Immature natural killer cell (primary cell): ENCODE results near the gene SZRD1. TPM values are rescaled to one million over a fixed set of nuclear protein-coding genes. Genes with fewer than 3 reads are reported as not detected.
"Not testable (repeated sequence)": the region's sequence is repeated elsewhere in the genome, so short reads cannot be mapped to it uniquely, and the experiment has no call there.

Source experiments
- DNase-seq, 3 donors: peaks; one replicate each; pipeline ENCODE4 v3.0.0; 2022; ENCODE audit warnings: mixed read lengths in 1 of 3
- H3K27ac Mint-ChIP-seq, 6 donors: one replicate each; pipeline ENCODE4 v1.8.0; 2020; ENCODE audit warnings: mixed read lengths in 6 of 6, mild to moderate bottlenecking in 5 of 6, inconsistent platforms in 4 of 6, moderate library complexity in 3 of 6
- H3K27me3 Mint-ChIP-seq, 3 donors: one replicate each; pipeline ENCODE4 v1.8.0; 2020 to 2021; ENCODE audit warnings: low read depth in 3 of 3, mild to moderate bottlenecking in 3 of 3, mixed read lengths in 3 of 3, moderate library complexity in 3 of 3, inconsistent platforms in 1 of 3
- H3K36me3 Mint-ChIP-seq, 3 donors: one replicate each; pipeline ENCODE4 v1.8.0; 2020; ENCODE audit warnings: mixed read lengths in 3 of 3, inconsistent platforms in 2 of 3, mild to moderate bottlenecking in 2 of 3
- H3K4me1 Mint-ChIP-seq, 2 donors: one replicate each; pipeline ENCODE4 v1.8.0; 2020; ENCODE audit warnings: inconsistent platforms in 2 of 2, mild to moderate bottlenecking in 2 of 2, mixed read lengths in 2 of 2, moderate library complexity in 1 of 2
- H3K4me3 Mint-ChIP-seq, 5 donors: one replicate each; pipeline ENCODE4 v1.8.0; 2020; ENCODE audit warnings: mild to moderate bottlenecking in 5 of 5, mixed read lengths in 5 of 5, inconsistent platforms in 3 of 5, moderate library complexity in 3 of 5
- H3K9me3 Mint-ChIP-seq, 6 donors: one replicate each; pipeline ENCODE4 v1.8.0; 2020; ENCODE audit warnings: mild to moderate bottlenecking in 6 of 6, mixed read lengths in 6 of 6, inconsistent platforms in 4 of 6, moderate library complexity in 3 of 6
- polyA plus RNA-seq, 3 donors: library from polyadenylated mRNA; unstranded; fragments of 300-500 nt; fragmentation: Illumina TruSeq; gene quantifications; one replicate each; pipeline ENCODE4 v1.2.3, GENCODE V29; 2021

Gene SZRD1
- polyA plus RNA-seq, 3 donors from 2014 or later = 55.8 to 81.5 (median 80.7) TPM

DNA sequence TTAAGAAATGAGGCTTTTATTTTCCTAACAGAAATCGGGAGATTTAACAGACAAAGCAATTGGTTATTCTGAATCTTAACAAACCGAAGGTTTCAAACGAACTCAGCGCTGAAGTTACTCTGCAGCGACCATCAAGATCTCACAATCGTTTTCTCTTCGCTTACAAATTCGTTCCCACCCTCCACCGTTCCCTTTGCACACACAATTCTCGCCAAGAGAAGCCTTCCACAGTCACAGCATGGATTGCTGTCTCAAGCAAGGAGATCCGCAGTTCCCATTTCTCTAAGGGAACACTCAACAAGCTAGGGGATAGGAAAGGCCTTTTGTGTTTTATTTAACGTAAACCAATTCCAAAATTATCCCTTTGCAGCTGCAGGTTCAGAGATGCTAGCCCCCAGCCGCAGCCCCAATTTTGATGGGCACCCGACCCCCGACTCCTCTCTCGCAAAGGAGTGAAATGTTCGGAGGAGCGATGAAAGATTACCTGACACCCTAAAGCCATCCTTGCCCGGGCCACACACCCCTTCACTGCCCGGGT lies 15.5 kb upstream of the SZRD1 start:
- DNase-seq = no peak
- no peaks in the 10 kb centered on the region for H3K36me3 Mint-ChIP-seq
- no peaks in the 10 kb centered on the region for H3K9me3 Mint-ChIP-seq
- H3K4me3 Mint-ChIP-seq = peak overlapping the region; percentile 77 to 95 (median 91)
- peaks cover 0 to 9% (median 7%) of the 10 kb centered on the region in 3 donors for H3K27me3 Mint-ChIP-seq
- H3K27ac Mint-ChIP-seq = peak overlapping the region; percentile 88 to 97 (median 94)
- H3K4me1 Mint-ChIP-seq = peaks cover 34 to 36% of the 10 kb centered on the region in 2 donors

DNA sequence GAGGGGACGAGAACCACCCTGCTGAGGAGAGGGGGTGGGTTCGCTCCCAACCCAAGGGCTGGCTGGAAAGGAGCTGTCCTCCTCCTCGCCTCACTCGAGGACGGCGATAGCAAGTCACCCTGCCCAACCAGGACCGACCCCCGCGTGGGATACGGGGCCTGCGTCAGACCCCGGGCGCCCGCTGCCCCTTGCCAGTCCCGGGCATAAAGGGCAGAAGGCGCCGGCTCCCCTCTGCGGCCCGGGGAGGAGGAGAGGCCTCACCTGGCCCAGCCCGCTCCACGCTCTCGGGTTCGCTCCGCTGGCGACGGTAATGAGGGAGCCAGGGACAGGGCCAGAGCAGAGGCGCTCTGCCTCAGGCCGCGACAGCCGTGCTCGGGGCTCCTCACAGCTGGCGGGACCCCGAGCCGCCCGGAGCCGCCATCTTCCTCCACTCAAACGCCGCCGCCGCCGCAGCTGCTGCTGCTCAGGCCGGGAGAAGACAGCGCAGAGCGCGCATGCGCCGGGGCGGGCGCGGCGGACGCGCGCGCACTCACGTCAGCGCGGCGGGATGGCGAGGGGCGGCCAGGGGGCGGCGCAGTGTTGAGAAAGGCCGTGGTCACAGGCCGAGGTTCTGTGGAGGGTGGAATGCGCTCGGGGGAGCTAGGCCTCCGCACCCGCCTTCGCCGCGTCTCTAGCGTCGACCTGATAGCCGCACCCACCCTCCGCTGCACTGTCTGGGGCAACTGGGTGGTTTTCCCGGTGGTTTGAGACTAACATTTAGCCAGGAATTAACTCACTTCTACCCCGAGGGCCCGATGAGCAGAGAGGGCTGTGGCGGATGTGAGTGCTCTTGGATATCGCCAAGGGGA lies 14.8 kb upstream of the SZRD1 start, which contains the start of gene FBXO42:
Gene FBXO42, minus strand, starts transcription at position 487 of the 848 bp plus-strand sequence. CDS start 37,062 bp downstream, outside the sequence.
- Mint-ChIP-seq H3K4me1 (peaks cover 34 to 36% of the 10 kb centered on the region in 2 donors), H3K27ac (peak within 1 kb of the TSS; percentile 93 to 97 (median 94)), H3K9me3 (no peaks in the 10 kb centered on the region), H3K36me3 (no peaks in the 10 kb centered on the region), H3K4me3 (peak within 1 kb of the TSS; percentile 77 to 95 (median 91)), H3K27me3 (peaks cover 0 to 9% (median 7%) of the 10 kb centered on the region in 3 donors)
- peak; percentile 95 to 97 (median 96) for DNase-seq

DNA sequence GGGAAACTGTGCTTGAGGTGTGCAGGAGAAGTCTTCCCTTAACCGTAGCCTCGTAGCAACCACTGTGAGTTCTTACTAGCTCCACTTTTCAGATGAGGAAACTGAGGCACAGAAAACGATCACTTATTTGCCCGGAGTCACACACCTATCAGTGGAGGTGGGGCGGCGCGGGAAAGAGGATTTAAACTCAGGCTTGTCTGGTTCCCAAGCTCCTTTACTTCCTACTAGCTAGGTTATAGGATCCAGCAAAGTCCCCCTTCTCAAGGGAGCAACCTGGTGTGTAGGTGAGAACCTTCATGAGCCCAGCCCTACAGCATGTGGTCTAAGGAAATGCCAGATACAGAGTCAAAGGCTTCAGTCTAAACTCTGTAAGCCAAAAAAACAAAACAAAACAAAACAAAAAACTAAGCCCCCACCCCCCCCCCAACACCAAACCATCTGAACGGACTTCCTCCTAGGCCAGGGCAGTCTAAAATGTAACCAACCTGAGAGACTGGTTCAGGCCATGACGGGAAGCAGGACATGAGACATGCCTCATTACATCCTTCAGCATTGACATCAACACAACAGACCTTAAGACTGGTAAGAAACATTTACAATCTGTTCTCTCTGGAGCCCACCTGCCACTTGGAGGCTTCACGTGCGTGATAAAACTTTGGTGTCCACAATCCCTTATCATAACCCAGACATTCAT lies 14.1 kb upstream of the SZRD1 start:
- H3K4me3 Mint-ChIP-seq = peak overlapping the region; percentile 77 to 95 (median 91)
- DNase-seq = peak; percentile 17 to 20 (median 17)
- H3K27ac Mint-ChIP-seq = peak overlapping the region; percentile 93 to 96 (median 94)
- peaks cover 0 to 9% (median 7%) of the 10 kb centered on the region in 3 donors for H3K27me3 Mint-ChIP-seq
- H3K4me1 Mint-ChIP-seq = peaks cover 33 to 36% of the 10 kb centered on the region in 2 donors
- H3K9me3 Mint-ChIP-seq = no peaks in the 10 kb centered on the region
- no peaks in the 10 kb centered on the region for H3K36me3 Mint-ChIP-seq

DNA sequence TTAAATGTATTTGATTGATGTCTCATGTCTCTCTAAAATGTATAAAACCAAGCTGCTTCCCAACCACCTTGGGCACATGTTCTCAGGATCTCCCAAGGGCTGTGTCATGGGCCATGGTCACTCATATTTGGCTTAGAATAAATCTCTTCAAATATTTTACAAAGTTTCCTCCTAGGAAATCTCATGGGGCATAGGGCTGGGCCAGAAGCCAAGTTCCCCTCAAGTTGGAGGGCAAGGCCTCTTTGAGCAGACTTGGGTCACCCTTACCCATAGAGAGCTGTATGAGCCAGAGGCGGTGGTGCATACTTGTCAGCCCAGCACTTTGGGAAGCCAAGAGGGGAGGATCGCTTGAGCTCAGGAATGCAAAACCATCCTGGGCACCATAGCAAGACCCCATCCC lies 12.4 kb upstream of the SZRD1 start:
- H3K4me3 Mint-ChIP-seq = peak overlapping the region in 3 of 5 donors; percentile 2 to 21 (median 6)
- H3K27me3 Mint-ChIP-seq = peaks cover 0 to 10% (median 7%) of the 10 kb centered on the region in 3 donors
- H3K36me3 Mint-ChIP-seq = no peaks in the 10 kb centered on the region
- H3K9me3 Mint-ChIP-seq = no peaks in the 10 kb centered on the region
- H3K27ac Mint-ChIP-seq = peak overlapping the region in 1 of 6 donors; percentile 82
- H3K4me1 Mint-ChIP-seq = peaks cover 26 to 31% of the 10 kb centered on the region in 2 donors
- DNase-seq = no peak

DNA sequence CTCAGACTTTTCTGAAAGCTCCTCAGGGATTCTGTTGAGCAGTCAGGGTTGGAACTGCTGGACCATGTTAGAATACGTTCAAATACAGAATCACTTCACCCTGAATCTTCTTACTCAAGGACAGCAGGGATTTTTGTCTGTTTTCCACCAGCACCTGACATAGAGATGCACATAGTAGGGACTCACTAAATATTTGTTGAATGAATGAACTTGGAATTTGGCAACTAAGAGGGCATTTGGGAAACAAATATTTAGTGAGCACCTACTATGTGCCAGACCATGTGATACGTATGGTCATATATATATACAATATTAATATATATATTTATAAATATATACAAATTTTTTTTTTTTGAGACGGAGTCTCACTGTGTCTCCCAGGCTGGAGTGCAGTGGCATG lies 10.2 kb upstream of the SZRD1 start:
- no peak for DNase-seq
- H3K27me3 Mint-ChIP-seq = peaks cover 0 to 11% (median 3%) of the 10 kb centered on the region in 3 donors
- peaks cover 8 to 9% of the 10 kb centered on the region in 2 donors for H3K4me1 Mint-ChIP-seq
- H3K27ac Mint-ChIP-seq = no peak overlapping the region
- H3K9me3 Mint-ChIP-seq = no peaks in the 10 kb centered on the region
- H3K36me3 Mint-ChIP-seq = no peaks in the 10 kb centered on the region
- no peak overlapping the region for H3K4me3 Mint-ChIP-seq

DNA sequence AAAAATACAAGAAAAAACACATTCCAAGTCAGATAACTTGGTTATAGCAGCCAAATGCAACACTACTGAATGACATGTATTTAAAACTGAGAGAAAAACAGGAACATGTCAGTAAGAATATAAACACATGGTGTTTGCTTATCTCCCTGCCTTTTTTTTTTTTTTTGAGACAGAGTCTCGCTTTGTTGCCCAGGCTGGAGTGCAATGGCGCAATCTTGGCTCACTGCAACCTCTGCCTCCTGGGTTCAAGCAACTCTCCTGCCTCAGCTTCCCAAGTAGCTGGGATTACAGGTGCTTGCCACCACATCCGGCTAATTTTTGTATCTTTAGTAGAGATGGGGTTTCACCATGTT lies 1.9 kb upstream of the SZRD1 start:
- H3K9me3 Mint-ChIP-seq, H3K36me3 Mint-ChIP-seq, DNase-seq, H3K4me3 Mint-ChIP-seq, H3K27ac Mint-ChIP-seq: not testable (repeated sequence)
- H3K27me3 Mint-ChIP-seq = peaks cover 0 to 13% (median 5%) of the 10 kb centered on the region in 3 donors
- H3K4me1 Mint-ChIP-seq = peaks cover 24 to 26% of the 10 kb centered on the region in 2 donors

DNA sequence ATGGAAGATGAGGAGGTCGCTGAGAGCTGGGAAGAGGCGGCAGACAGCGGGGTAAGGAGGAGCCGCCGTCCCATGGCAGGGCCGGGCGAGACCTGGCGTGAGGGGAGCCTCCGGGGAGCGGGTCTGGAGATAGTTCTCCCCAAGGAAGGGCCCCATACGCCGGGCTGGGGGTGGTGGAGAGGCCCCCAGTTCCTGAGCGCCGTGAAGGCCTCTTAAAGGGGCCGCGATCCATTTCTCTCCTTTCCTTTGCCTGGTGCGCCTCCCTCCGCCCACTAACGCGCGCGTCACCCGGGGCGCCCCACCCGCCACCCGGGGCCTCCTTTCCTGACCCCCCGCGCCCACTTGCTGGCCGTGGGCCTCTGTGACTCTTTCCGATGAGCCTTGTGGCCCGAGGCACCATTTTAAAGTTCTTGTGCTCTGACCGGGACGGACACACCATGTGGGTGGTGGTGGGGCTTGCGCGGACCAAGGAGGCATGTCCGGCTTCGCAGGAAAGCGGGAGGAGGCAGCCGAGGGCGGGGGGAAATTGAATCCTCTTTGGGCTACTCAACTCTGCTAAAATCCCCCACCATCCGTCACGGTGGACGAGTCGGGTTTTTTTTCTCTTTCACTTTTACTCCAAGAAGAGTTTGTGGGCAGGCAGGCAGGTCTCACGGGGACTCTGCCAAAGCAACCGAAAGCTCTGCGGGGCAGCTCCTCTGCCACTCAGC lies 371 bp downstream of the SZRD1 start:
- peaks cover 40 to 44% of the 10 kb centered on the region in 2 donors for H3K4me1 Mint-ChIP-seq

DNA sequence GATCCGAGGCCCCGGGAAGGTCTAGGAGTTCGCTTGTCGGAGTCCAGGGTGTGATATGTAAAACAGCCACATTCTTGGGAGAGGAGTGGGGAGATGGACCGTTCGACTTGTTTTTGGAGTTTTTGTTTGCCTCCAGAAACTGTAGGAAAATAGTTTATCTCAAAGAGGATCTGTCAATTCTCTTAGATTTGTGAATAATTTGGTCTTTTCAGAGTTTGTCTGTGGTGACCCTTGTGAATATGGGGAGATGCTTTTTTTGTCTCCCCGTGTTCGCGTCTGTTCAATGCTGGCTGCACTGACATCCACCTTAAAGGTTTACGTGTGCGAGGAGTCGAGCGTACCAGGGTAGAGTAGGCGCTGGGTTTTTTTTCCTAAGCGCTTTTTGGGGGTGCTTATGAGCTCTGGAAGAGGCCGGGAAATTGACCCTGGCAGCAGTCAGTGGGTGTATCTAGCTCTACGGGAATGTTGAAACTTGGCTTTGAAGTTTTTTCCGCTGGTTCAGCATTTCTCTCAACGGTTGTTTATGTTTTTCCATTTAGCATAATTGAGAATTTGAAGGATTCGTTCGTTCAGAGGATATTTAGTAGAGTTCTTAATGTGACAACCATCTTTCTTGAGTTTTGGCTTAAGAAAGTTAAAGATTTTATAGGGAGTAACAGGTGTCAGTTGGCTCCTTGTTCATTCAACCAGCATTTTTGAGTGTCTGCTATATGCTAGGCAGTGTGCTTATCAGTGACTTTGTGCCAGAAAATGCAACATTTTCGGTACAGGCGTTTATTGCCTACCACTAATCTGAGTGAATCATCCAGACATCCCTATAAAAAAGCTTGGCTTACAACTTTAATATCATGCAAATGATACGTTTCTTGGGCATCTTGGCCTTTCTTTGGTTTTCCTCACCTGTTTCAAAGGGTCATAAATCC lies 1.2 kb downstream of the SZRD1 start:
- DNase-seq = no peak

More for the DNA sequence above, 371 bp downstream of the SZRD1 start:
- H3K27ac Mint-ChIP-seq = peak overlapping the region; percentile 97 to 100 (median 99)
- no peaks in the 10 kb centered on the region for H3K9me3 Mint-ChIP-seq
- H3K36me3 Mint-ChIP-seq = no peaks in the 10 kb centered on the region
- H3K27me3 Mint-ChIP-seq = peaks cover 0 to 13% (median 5%) of the 10 kb centered on the region in 3 donors
- DNase-seq = peak; percentile 90 to 92 (median 91)
- H3K4me3 Mint-ChIP-seq = peak overlapping the region; percentile 90 to 99 (median 98)

DNA sequence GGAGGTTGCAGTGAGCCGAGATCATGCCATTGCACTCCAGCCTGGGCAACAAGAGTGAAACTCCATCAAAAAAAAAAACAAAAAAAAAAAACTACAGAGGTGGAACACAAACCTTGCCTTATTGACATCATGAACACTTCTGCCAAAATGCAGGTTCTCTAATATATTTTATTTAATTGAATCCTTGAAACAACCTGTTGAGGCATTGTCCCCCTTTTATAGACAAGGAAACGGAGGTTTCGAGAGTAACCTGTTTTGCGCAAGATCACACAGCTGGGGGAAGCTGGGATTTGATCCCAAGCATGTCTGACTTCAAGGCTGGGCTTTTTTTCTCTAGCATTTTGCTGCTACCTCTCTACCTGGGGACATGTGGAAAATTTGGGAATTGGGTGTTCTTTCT lies 2.8 kb downstream of the SZRD1 start:
- Mint-ChIP-seq H3K27ac (peak overlapping the region in 2 of 6 donors; percentile 99), H3K36me3 (peaks cover 3 to 4% (median 4%) of the 10 kb centered on the region in 3 donors), H3K27me3 (peaks cover 0 to 13% (median 4%) of the 10 kb centered on the region in 3 donors), H3K4me3 (peak overlapping the region in 1 of 5 donors; percentile 99), H3K4me1 (peaks cover 58 to 64% of the 10 kb centered on the region in 2 donors), H3K9me3 (no peaks in the 10 kb centered on the region)
- DNase-seq = no peak

More for the DNA sequence above, 1.2 kb downstream of the SZRD1 start:
- H3K27me3 Mint-ChIP-seq = peaks cover 0 to 13% (median 4%) of the 10 kb centered on the region in 3 donors
- peak overlapping the region; percentile 97 to 100 (median 99) for H3K27ac Mint-ChIP-seq
- H3K36me3 Mint-ChIP-seq = peaks cover 3 to 4% (median 4%) of the 10 kb centered on the region in 3 donors
- peak overlapping the region; percentile 90 to 99 (median 98) for H3K4me3 Mint-ChIP-seq
- H3K9me3 Mint-ChIP-seq = no peaks in the 10 kb centered on the region
- peaks cover 47 to 52% of the 10 kb centered on the region in 2 donors for H3K4me1 Mint-ChIP-seq

DNA sequence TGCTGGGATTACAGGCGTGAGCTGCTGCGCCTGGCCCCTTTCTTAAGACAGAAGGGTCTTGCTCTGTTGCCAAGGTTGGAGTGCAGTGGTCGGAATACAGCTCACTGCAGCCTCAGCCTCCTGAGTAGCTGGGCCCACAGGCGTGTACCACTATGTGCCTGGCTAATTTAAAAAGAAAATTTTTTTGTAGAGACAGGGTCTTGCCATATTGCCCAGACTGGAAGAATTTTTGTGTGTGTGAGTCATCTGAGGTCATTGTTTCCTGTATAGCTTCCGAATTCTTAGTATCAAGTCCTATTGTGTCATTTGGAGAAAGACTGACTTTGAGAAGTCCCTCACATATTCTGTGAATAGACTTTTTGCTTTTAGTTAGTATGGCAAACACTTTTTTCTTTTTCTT lies 4.7 kb downstream of the SZRD1 start:
- H3K27ac Mint-ChIP-seq = peak overlapping the region; percentile 33 to 77 (median 54)
- H3K4me1 Mint-ChIP-seq = peaks cover 74 to 78% of the 10 kb centered on the region in 2 donors
- peak overlapping the region; percentile 14 to 55 (median 52) for H3K4me3 Mint-ChIP-seq
- no peak for DNase-seq
- no peaks in the 10 kb centered on the region for H3K9me3 Mint-ChIP-seq
- peaks cover 0 to 13% (median 4%) of the 10 kb centered on the region in 3 donors for H3K27me3 Mint-ChIP-seq
- peaks cover 3 to 8% (median 4%) of the 10 kb centered on the region in 3 donors for H3K36me3 Mint-ChIP-seq

DNA sequence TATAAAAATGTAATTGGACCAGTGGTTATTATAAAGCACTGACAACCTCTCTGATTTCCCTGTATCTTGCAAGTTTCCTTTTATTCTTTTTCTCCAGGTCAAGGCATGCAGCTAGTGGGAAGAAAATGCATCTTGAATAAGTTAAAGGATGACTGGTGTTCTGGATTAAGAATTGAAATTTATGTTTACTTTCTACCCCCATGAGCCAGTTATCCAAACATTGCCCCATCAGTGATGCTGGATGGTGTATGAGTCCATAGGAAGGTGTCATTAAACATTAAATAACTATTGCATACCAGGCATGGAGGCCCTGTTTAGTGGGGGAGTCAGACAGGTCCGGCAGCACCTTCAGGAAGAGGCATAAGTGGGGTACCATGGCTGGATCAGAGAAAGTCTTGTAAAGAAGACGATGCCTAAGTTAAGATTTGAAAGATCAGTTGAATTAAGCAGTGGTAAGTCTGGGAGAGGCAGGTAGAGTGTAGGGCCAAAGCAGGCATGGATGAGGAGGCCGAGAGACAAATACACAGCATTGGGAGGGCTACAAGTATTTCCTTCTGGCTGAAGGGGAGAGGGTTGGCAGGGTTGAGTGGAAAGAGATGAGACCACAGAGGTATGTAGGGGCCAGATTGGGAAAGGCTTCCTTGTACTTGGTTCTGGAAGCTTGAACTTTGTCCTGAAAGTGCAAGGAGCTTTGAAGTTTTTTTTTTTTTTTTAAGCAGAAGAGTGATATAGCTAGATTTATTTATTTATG lies 5.7 kb downstream of the SZRD1 start:
- Mint-ChIP-seq H3K9me3 (no peaks in the 10 kb centered on the region), H3K27ac (peak overlapping the region in 5 of 6 donors; percentile 19 to 46 (median 33)), H3K4me3 (peak overlapping the region; percentile 4 to 53 (median 14)), H3K27me3 (peaks cover 0 to 4% (median under 1%) of the 10 kb centered on the region in 3 donors), H3K4me1 (peaks cover 82 to 83% of the 10 kb centered on the region in 2 donors), H3K36me3 (peaks cover 4 to 8% (median 4%) of the 10 kb centered on the region in 3 donors)
- no peak for DNase-seq
